Naive thymus-derived CD8-positive, alpha-beta T cell (primary cell): ENCODE results near the gene UQCC2. TPM values are rescaled to one million over a fixed set of nuclear protein-coding genes. Genes with fewer than 3 reads are reported as not detected.
A peak's percentile ranks its signal among the peaks of the same experiment; 100 is the strongest.

ENCODE experiments used
- ATAC-seq, 2 donors: fragments of 150-1000 bp; cut with Tn5 transposase in 1 of 2; sonication (Bioruptor Pico), chemical (Tn5 transposase) in 1 of 2; 1 replicate in 1 of 2; 2 replicates in 1 of 2; pipeline ENCODE4 v1.10.0; 2021; ENCODE audit warnings: mild to moderate bottlenecking in 2 of 2, moderate library complexity in 2 of 2
- POLR2A ChIA-PET: fragments of 350-600 bp; sonication (Branson Sonifier 250); formaldehyde crosslinking; loops from one replicate; lab custom pipeline; 2021; ENCODE audit warnings: antibody characterized with exemption; lab: Charles Lee
- DNase-seq, 10 donors: peaks; one replicate each; pipeline versions ENCODE4 v3.0.0 to v3.0.0-alpha.2; 2020 to 2022
- H3K27ac Mint-ChIP-seq, 10 donors: one replicate each; pipeline ENCODE4 v1.8.0; 2020 to 2022; ENCODE audit warnings: mild to moderate bottlenecking in 10 of 10, mixed read lengths in 10 of 10, moderate library complexity in 4 of 10, inconsistent platforms in 1 of 10
- H3K27me3 Mint-ChIP-seq, 5 donors: one replicate each; pipeline ENCODE4 v1.8.0; 2021 to 2022; ENCODE audit warnings: mixed read lengths in 5 of 5
- H3K36me3 Mint-ChIP-seq, 3 donors: one replicate each; pipeline ENCODE4 v1.8.0; 2020 to 2022; ENCODE audit warnings: mixed read lengths in 3 of 3, mild to moderate bottlenecking in 2 of 3, inconsistent platforms in 1 of 3
- H3K4me1 Mint-ChIP-seq, 4 donors: one replicate each; pipeline ENCODE4 v1.8.0; 2021 to 2022; ENCODE audit warnings: mixed read lengths in 4 of 4
- H3K4me3 Mint-ChIP-seq, 10 donors: one replicate each; pipeline ENCODE4 v1.8.0; 2020 to 2022; ENCODE audit warnings: mild to moderate bottlenecking in 10 of 10, mixed read lengths in 10 of 10, moderate library complexity in 6 of 10, inconsistent platforms in 1 of 10
- H3K9me3 Mint-ChIP-seq, 9 donors: one replicate each; pipeline ENCODE4 v1.8.0; 2020 to 2022; ENCODE audit warnings: mixed read lengths in 9 of 9, mild to moderate bottlenecking in 3 of 9, inconsistent platforms in 1 of 9, moderate library complexity in 1 of 9
- polyA plus RNA-seq, 3 donors: library from polyadenylated mRNA; unstranded; fragments of 300-500 nt; fragmentation: Illumina TruSeq; gene quantifications; one replicate each; pipeline ENCODE4 v1.2.3, GENCODE V29; 2021
- total RNA-seq, 8 experiments: library from RNA in 2 of 8; stranded (reverse) in 2 of 8; gene quantifications; one replicate each; pipeline ENCODE4 v1.2.3 and lab custom pipeline; 2021 to 2026

The UQCC2 gene
- total and polyA plus RNA-seq, 5 experiments from 2014 or later: 23.3 to 57.7 (median 44.4) TPM

DNA sequence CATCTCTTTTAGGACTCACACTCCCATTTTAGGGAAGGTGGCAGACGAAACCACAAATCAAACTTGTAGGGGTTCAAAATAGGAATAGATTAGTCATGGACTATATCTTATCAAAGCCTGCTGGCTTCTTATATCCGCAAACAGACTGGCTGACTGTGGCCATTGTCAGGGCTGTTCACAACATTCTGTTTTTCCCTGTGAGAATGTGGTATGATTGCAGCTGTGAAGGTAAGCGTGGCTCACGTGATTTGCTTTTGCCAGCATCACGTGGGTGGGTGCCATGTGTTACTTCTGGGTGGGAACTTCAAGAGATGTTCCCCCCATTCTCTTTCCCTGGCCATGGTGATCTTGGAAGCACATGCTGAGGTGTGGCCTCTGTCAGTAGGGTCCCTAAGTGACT is 29.3 kb upstream of the UQCC2 start:
- peaks cover 2 to 6% (median 5%) of the 10 kb centered on the region in 4 donors for H3K4me1 Mint-ChIP-seq
- peaks cover 0 to 9% (median 5%) of the 10 kb centered on the region in 5 donors for H3K27me3 Mint-ChIP-seq
- ATAC-seq (no peak), DNase-seq (peak in 1 of 10 donors; percentile 16)
- H3K4me3 Mint-ChIP-seq: no peak overlapping the region
- POLR2A ChIA-PET: no interaction called here
- H3K9me3 Mint-ChIP-seq: no peaks in the 10 kb centered on the region
- H3K27ac Mint-ChIP-seq: no peak overlapping the region
- H3K36me3 Mint-ChIP-seq: no peaks in the 10 kb centered on the region

DNA sequence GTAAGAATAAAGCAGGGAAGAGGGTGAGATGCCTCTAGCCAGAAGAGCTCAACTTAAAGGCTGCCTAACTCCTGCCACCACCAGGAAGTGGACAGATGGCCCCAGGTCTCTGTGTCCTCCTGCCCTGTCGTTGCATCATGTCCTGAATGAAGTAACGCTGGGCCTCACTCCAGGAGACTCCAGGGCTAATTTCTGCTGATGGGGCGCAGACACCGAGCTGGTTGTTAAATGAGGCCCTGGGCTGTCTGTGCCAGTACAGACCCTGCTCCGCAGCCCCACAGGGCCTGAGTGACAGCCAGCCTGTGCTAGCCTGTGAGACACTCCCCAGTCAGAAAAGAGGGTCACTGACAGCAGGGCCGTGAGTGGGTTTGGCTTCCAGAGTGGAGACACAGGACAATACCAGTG is 28.7 kb upstream of the UQCC2 start:
- Mint-ChIP-seq H3K27me3 (peaks cover 0 to 9% (median 5%) of the 10 kb centered on the region in 5 donors), H3K36me3 (no peaks in the 10 kb centered on the region), H3K4me1 (peaks cover 2 to 6% (median 5%) of the 10 kb centered on the region in 4 donors), H3K9me3 (no peaks in the 10 kb centered on the region), H3K4me3 (no peak overlapping the region), H3K27ac (no peak overlapping the region)
- DNase-seq (peak in 1 of 10 donors; percentile 32), ATAC-seq (no peak)
- POLR2A ChIA-PET: no interaction called here

DNA sequence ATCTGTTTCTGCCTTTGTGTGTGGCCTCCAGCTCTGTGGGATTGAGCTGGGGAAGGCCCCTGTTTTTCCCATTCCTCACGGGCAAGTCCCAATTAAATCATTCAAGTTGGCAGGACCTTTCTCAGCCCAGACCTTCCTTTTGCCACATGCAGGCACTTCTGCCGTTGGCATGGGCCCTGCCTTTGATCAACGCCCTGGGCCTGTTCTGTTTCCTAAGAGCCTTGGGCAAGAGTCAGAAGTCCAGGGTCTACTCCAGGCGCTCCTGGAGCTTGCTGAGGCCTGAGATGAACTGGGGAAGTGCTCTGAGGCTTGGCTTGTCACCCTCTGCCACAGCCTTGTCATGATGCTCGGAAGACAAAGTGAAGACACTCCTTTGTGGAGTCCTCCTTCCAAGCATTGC is 28.1 kb upstream of the UQCC2 start:
- DNase-seq (peak in 1 of 10 donors; percentile 18), ATAC-seq (no peak)
- peaks cover 0 to 9% (median 5%) of the 10 kb centered on the region in 5 donors for H3K27me3 Mint-ChIP-seq
- POLR2A ChIA-PET: no interaction called here
- H3K4me1 Mint-ChIP-seq: peaks cover 2 to 6% (median 5%) of the 10 kb centered on the region in 4 donors
- H3K27ac Mint-ChIP-seq: no peak overlapping the region
- H3K36me3 Mint-ChIP-seq: no peaks in the 10 kb centered on the region
- no peaks in the 10 kb centered on the region for H3K9me3 Mint-ChIP-seq
- H3K4me3 Mint-ChIP-seq: no peak overlapping the region

GRCh38 chr6:33738879-33739278 is 27.4 kb upstream of the UQCC2 start:
- peaks cover 0 to 9% (median 4%) of the 10 kb centered on the region in 5 donors for H3K27me3 Mint-ChIP-seq
- H3K27ac Mint-ChIP-seq: no peak overlapping the region
- POLR2A ChIA-PET: no interaction called here

DNA sequence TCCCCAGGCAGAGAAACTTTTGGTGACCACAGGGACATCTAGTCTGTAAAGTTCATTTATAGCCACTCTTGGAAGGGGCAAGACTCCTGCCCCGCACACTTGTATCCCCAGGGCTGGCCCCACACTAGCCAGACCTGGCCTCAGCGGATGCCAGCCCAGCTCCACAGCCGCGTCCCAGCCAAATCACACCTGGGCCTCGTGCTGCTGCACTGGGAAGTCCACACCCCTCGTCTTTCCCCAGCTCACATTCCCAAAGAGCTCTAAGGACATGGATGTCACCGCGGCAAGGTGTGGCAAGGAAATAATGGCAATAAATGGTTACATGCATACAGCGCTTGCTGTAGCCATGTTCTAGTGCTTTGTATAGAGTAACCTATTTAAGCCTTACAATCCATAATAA is 26.7 kb upstream of the UQCC2 start:
- H3K9me3 Mint-ChIP-seq: no peaks in the 10 kb centered on the region
- H3K36me3 Mint-ChIP-seq: no peaks in the 10 kb centered on the region
- peaks cover 0 to 9% (median 4%) of the 10 kb centered on the region in 5 donors for H3K27me3 Mint-ChIP-seq
- ATAC-seq (no peak), DNase-seq (peak in 1 of 10 donors; percentile 19)
- POLR2A ChIA-PET: no interaction called here
- H3K4me1 Mint-ChIP-seq: peaks cover 0 to 2% (median 0%) of the 10 kb centered on the region in 4 donors
- no peak overlapping the region for H3K4me3 Mint-ChIP-seq
- no peak overlapping the region for H3K27ac Mint-ChIP-seq

More at GRCh38 chr6:33738879-33739278, 27.4 kb upstream of the UQCC2 start:
- peaks cover 0 to 2% (median 0%) of the 10 kb centered on the region in 4 donors for H3K4me1 Mint-ChIP-seq
- DNase-seq: peak in 1 of 10 donors; percentile 40
- no peaks in the 10 kb centered on the region for H3K36me3 Mint-ChIP-seq
- H3K4me3 Mint-ChIP-seq: no peak overlapping the region
- no peaks in the 10 kb centered on the region for H3K9me3 Mint-ChIP-seq
- no peak for ATAC-seq

GRCh38 chr6:33737267-33738026 is 25.9 kb upstream of the UQCC2 start:
- H3K4me1 Mint-ChIP-seq: no peaks in the 10 kb centered on the region
- POLR2A ChIA-PET: no interaction called here

GRCh38 chr6:33735216-33735615 is 23.7 kb upstream of the UQCC2 start:
- POLR2A ChIA-PET: no interaction called here
- no peak overlapping the region for H3K4me3 Mint-ChIP-seq
- peaks cover 0 to 2% (median 0%) of the 10 kb centered on the region in 4 donors for H3K4me1 Mint-ChIP-seq
- DNase-seq (peak in 1 of 10 donors; percentile 31), ATAC-seq (no peak)
- H3K9me3 Mint-ChIP-seq: no peaks in the 10 kb centered on the region
- no peaks in the 10 kb centered on the region for H3K27me3 Mint-ChIP-seq
- H3K27ac Mint-ChIP-seq: peak overlapping the region in 1 of 10 donors; percentile 33
- no peaks in the 10 kb centered on the region for H3K36me3 Mint-ChIP-seq

More at GRCh38 chr6:33737267-33738026, 25.9 kb upstream of the UQCC2 start:
- Mint-ChIP-seq H3K4me3 (no peak overlapping the region), H3K27ac (no peak overlapping the region), H3K9me3 (no peaks in the 10 kb centered on the region), H3K27me3 (peaks cover 0 to 3% (median 0%) of the 10 kb centered on the region in 5 donors), H3K36me3 (no peaks in the 10 kb centered on the region)
- ATAC-seq (no peak), DNase-seq (peak in 1 of 10 donors; percentile 51)

DNA sequence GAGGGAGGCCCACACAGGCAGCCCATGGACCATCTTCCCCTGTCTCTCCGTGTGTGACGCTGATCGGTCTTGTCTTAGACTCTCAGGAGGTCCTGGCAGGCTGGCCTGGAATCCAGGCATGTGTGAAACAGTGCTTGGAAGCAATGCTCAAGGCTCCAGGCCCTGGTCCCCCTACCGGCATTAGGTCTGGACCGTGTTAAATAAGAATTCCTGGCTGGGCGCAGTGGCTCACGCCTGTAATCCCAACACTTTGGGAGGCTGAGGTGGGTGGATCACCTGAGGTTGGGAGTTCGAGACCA is 22.2 kb upstream of the UQCC2 start:
- no peak overlapping the region for H3K4me3 Mint-ChIP-seq
- no peaks in the 10 kb centered on the region for H3K36me3 Mint-ChIP-seq
- no peaks in the 10 kb centered on the region for H3K27me3 Mint-ChIP-seq
- no peaks in the 10 kb centered on the region for H3K9me3 Mint-ChIP-seq
- H3K27ac Mint-ChIP-seq: no peak overlapping the region
- POLR2A ChIA-PET: no interaction called here
- peaks cover 0 to 3% (median 0%) of the 10 kb centered on the region in 4 donors for H3K4me1 Mint-ChIP-seq
- DNase-seq (peak in 1 of 10 donors; percentile 22), ATAC-seq (no peak)

- Mint-ChIP-seq H3K4me3 (no peak overlapping the region), H3K36me3 (no peaks in the 10 kb centered on the region), H3K9me3 (no peaks in the 10 kb centered on the region), H3K27me3 (no peaks in the 10 kb centered on the region), H3K4me1 (peaks cover 0 to 3% (median 0%) of the 10 kb centered on the region in 4 donors), H3K27ac (peak overlapping the region in 1 of 10 donors; percentile 41)
- ATAC-seq (no peak), DNase-seq (peak in 1 of 10 donors; percentile 37)
- POLR2A ChIA-PET: interaction anchor here (0.9 kb wide), 1 partner anchor 1154 kb away, joined by 3 read pairs; no protein-coding TSS in a partner anchor
These were observed 21.6 kb upstream of the UQCC2 start for GRCh38 chr6:33732817-33733708.

- Mint-ChIP-seq H3K36me3 (no peaks in the 10 kb centered on the region), H3K4me1 (peaks cover 0 to 3% (median 0%) of the 10 kb centered on the region in 4 donors), H3K4me3 (no peak overlapping the region), H3K27me3 (no peaks in the 10 kb centered on the region), H3K9me3 (no peaks in the 10 kb centered on the region), H3K27ac (no peak overlapping the region)
- DNase-seq (peak in 1 of 10 donors; percentile 61), ATAC-seq (no peak)
- POLR2A ChIA-PET: interaction anchor here (0.9 kb wide), 1 partner anchor 1154 kb away, joined by 3 read pairs; no protein-coding TSS in a partner anchor
These were observed 20.9 kb upstream of the UQCC2 start for GRCh38 chr6:33732385-33732784.

GRCh38 chr6:33731751-33732282 is 20.3 kb upstream of the UQCC2 start:
- no peaks in the 10 kb centered on the region for H3K27me3 Mint-ChIP-seq
- POLR2A ChIA-PET: interaction anchor here (0.9 kb wide), 1 partner anchor 1155 kb away, joined by 3 read pairs; no protein-coding TSS in a partner anchor
- peaks cover 0 to 3% (median 0%) of the 10 kb centered on the region in 4 donors for H3K4me1 Mint-ChIP-seq
- H3K9me3 Mint-ChIP-seq: no peaks in the 10 kb centered on the region
- DNase-seq: no peak
- H3K27ac Mint-ChIP-seq: peak overlapping the region in 1 of 10 donors; percentile 11
- H3K4me3 Mint-ChIP-seq: no peak overlapping the region
- no peak for ATAC-seq
- H3K36me3 Mint-ChIP-seq: no peaks in the 10 kb centered on the region

DNA sequence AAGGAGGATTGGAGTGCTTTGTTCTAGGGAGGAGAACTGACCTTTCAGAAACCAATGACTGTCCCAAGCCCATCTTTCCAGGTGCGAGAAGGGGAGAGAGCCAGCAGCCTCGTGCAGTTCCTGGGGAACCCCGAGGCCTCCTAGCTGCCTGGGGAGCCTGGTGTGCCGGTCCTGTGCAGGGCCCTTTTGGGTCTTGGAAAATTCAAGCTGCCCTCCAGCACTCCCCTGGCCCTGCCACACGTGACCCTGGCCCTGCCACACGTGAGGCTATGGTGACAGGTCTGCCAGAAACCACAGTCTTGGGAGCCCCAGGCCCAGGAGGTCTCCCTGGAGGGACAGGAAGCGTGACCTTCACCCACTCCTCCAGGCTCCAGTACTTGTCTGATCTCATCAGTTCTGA is 19.5 kb upstream of the UQCC2 start:
- POLR2A ChIA-PET: no interaction called here

More for the DNA sequence above, 19.5 kb upstream of the UQCC2 start:
- Mint-ChIP-seq H3K27me3 (no peaks in the 10 kb centered on the region), H3K9me3 (no peaks in the 10 kb centered on the region), H3K36me3 (no peaks in the 10 kb centered on the region), H3K27ac (no peak overlapping the region), H3K4me3 (no peak overlapping the region), H3K4me1 (peaks cover 0 to 6% (median 0%) of the 10 kb centered on the region in 4 donors)
- DNase-seq: peak in 1 of 10 donors; percentile 43
- ATAC-seq: no peak
